ENCODE results near the gene GUCA2B.

DNA sequence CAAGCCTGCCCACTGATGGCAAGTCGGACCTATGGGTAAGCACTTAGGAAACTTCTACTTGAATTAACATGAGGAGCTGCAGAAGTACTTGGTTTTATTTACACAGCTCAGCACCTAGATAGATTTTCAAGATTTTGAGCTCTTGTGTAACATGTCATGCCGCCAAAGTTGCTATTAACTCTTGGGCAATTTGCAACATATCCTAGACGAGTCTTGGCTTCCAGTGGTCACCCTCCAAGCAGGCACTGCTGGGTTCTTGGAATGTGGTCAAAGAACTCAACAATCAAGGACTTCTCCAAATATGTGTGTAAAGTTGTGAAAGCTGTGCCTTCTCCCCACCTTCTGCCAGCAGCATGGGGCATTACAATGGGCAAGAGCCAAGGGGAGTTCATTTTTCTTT, 17.8 kb upstream of the GUCA2B start:
- TF ChIP-seq, protein P1, sequence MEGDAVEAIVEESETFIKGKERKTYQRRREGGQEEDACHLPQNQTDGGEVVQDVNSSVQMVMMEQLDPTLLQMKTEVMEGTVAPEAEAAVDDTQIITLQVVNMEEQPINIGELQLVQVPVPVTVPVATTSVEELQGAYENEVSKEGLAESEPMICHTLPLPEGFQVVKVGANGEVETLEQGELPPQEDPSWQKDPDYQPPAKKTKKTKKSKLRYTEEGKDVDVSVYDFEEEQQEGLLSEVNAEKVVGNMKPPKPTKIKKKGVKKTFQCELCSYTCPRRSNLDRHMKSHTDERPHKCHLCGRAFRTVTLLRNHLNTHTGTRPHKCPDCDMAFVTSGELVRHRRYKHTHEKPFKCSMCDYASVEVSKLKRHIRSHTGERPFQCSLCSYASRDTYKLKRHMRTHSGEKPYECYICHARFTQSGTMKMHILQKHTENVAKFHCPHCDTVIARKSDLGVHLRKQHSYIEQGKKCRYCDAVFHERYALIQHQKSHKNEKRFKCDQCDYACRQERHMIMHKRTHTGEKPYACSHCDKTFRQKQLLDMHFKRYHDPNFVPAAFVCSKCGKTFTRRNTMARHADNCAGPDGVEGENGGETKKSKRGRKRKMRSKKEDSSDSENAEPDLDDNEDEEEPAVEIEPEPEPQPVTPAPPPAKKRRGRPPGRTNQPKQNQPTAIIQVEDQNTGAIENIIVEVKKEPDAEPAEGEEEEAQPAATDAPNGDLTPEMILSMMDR (IDR thresholded peaks at IDR 0.05) = no peak
- TF ChIP-seq POLR2A (IDR thresholded peaks at IDR 0.05) = no peak

Data from right lobe of liver (tissue), 4 donors.